Osteocyte (in vitro differentiated cells): ENCODE data around the gene MYO3B. TPM values are rescaled to one million over a fixed set of nuclear protein-coding genes. Genes with fewer than 3 reads are reported as not detected.
A peak's percentile ranks its signal among the peaks of the same experiment; 100 is the strongest.

Experiments used
- DNase-seq: peaks from one replicate; pipeline ENCODE4 v3.0.0; 2021; ENCODE audit warnings: mixed read lengths; ENCODE audit not compliant: unreplicated experiment; ENCODE audit errors: extremely low spot score
- H3K27ac Mint-ChIP-seq: one replicate; pipeline ENCODE4 v1.8.0; 2021; ENCODE audit warnings: mild to moderate bottlenecking, mixed read lengths; ENCODE audit not compliant: unreplicated experiment
- H3K27me3 Mint-ChIP-seq: one replicate; pipeline ENCODE4 v1.8.0; 2021; ENCODE audit warnings: mixed read lengths; ENCODE audit not compliant: unreplicated experiment
- H3K36me3 Mint-ChIP-seq: one replicate; pipeline ENCODE4 v1.8.0; 2021; ENCODE audit warnings: mixed read lengths; ENCODE audit not compliant: unreplicated experiment
- H3K4me1 Mint-ChIP-seq: one replicate; pipeline ENCODE4 v1.8.0; 2021; ENCODE audit warnings: mixed read lengths; ENCODE audit not compliant: unreplicated experiment
- H3K4me3 Mint-ChIP-seq: one replicate; pipeline ENCODE4 v1.8.0; 2021; ENCODE audit warnings: mild to moderate bottlenecking, moderate library complexity, mixed read lengths; ENCODE audit not compliant: unreplicated experiment
- H3K9me3 Mint-ChIP-seq: one replicate; pipeline ENCODE4 v1.8.0; 2021; ENCODE audit warnings: mixed read lengths; ENCODE audit not compliant: unreplicated experiment
- CTCF ChIP-seq: fragments of 200-600 bp; sonication (generic); IDR thresholded peaks from 2 replicates; pipeline ENCODE4 v1.5.0; 2021; ENCODE audit warnings: antibody characterized with exemption, mild to moderate bottlenecking, moderate library complexity
- total RNA-seq: library from RNA; stranded (reverse); gene quantifications from 2 replicates; pipeline ENCODE4 v1.2.1, GENCODE V29; 2021

The MYO3B gene
- total RNA-seq, 1 donor from 2014 or later: not detected

- DNase-seq: no peak
- H3K27ac Mint-ChIP-seq: no peak overlapping the region
- H3K36me3 Mint-ChIP-seq: no peaks in the 10 kb centered on the region
- peaks cover 3% of the 10 kb centered on the region for H3K27me3 Mint-ChIP-seq
- TF ChIP-seq CTCF: no peak
- no peaks in the 10 kb centered on the region for H3K9me3 Mint-ChIP-seq
- H3K4me3 Mint-ChIP-seq: no peak overlapping the region
- peaks cover 18% of the 10 kb centered on the region for H3K4me1 Mint-ChIP-seq
These were observed 41.0 kb downstream of the MYO3B start for GRCh38 chr2:170218931-170219330.

GRCh38 chr2:170221317-170222288 lies 43.7 kb downstream of the MYO3B start:
- no peaks in the 10 kb centered on the region for H3K27me3 Mint-ChIP-seq
- H3K9me3 Mint-ChIP-seq: no peaks in the 10 kb centered on the region
- H3K4me3 Mint-ChIP-seq: no peak overlapping the region
- no peak for TF ChIP-seq CTCF
- no peak for DNase-seq
- H3K27ac Mint-ChIP-seq: peak overlapping the region; percentile 79
- H3K36me3 Mint-ChIP-seq: no peaks in the 10 kb centered on the region
- peaks cover 18% of the 10 kb centered on the region for H3K4me1 Mint-ChIP-seq

- Mint-ChIP-seq H3K36me3 (no peaks in the 10 kb centered on the region), H3K9me3 (no peaks in the 10 kb centered on the region)
- no peak for DNase-seq
These were observed 44.4 kb downstream of the MYO3B start for GRCh38 chr2:170222298-170222697.

GRCh38 chr2:170222842-170223241 lies 44.9 kb downstream of the MYO3B start:
- no peak overlapping the region for H3K27ac Mint-ChIP-seq
- no peak for TF ChIP-seq CTCF

More at GRCh38 chr2:170222298-170222697, 44.4 kb downstream of the MYO3B start:
- Mint-ChIP-seq H3K27me3 (no peaks in the 10 kb centered on the region), H3K27ac (peak overlapping the region; percentile 79), H3K4me3 (no peak overlapping the region), H3K4me1 (peaks cover 18% of the 10 kb centered on the region)
- no peak for TF ChIP-seq CTCF

GRCh38 chr2:170224692-170225294 lies 46.8 kb downstream of the MYO3B start:
- Mint-ChIP-seq H3K4me1 (peaks cover 21% of the 10 kb centered on the region), H3K36me3 (no peaks in the 10 kb centered on the region), H3K27ac (no peak overlapping the region), H3K9me3 (no peaks in the 10 kb centered on the region), H3K4me3 (no peak overlapping the region), H3K27me3 (no peaks in the 10 kb centered on the region)
- TF ChIP-seq CTCF: no peak
- DNase-seq: no peak

More at GRCh38 chr2:170222842-170223241, 44.9 kb downstream of the MYO3B start:
- DNase-seq: no peak
- H3K27me3 Mint-ChIP-seq: no peaks in the 10 kb centered on the region
- H3K36me3 Mint-ChIP-seq: no peaks in the 10 kb centered on the region
- H3K4me1 Mint-ChIP-seq: peaks cover 18% of the 10 kb centered on the region
- no peak overlapping the region for H3K4me3 Mint-ChIP-seq
- no peaks in the 10 kb centered on the region for H3K9me3 Mint-ChIP-seq
